Measurements from ENCODE around the gene RALGPS1.

The RALGPS1 gene

GRCh38 chr9:126959917-126960316, 45.3 kb downstream of the RALGPS1 start:
- DNase-seq (ENCODE audit: extremely low read depth, low read depth) = no peak
- no peak overlapping the region for H3K4me3 ChIP-seq (replicated peaks; ENCODE audit: low read depth, low read length)
- TF ChIP-seq CTCF (IDR thresholded peaks at IDR 0.05; ENCODE audit: low read depth, low read length, missing control alignments) = no peak

- no peak for DNase-seq (ENCODE audit: extremely low read depth, low read depth)
- no peak overlapping the region for H3K4me3 ChIP-seq (replicated peaks; ENCODE audit: low read depth, low read length)
- TF ChIP-seq CTCF (IDR thresholded peaks at IDR 0.05; ENCODE audit: low read depth, low read length, missing control alignments) = no peak
Observed at GRCh38 chr9:126962336-126962735, 47.8 kb downstream of the RALGPS1 start.

GRCh38 chr9:126965077-126965476, 50.5 kb downstream of the RALGPS1 start:
- DNase-seq (ENCODE audit: extremely low read depth, low read depth) = no peak
- no peak for TF ChIP-seq CTCF (IDR thresholded peaks at IDR 0.05; ENCODE audit: low read depth, low read length, missing control alignments)
- H3K4me3 ChIP-seq (replicated peaks; ENCODE audit: low read depth, low read length) = no peak overlapping the region

- peak; percentile 20 for DNase-seq (ENCODE audit: extremely low read depth, low read depth)
Observed at GRCh38 chr9:126965541-126966428, 51.2 kb downstream of the RALGPS1 start.

GRCh38 chr9:126971261-126971660, 56.7 kb downstream of the RALGPS1 start:
- no peak overlapping the region for H3K4me3 ChIP-seq (replicated peaks; ENCODE audit: low read depth, low read length)
- TF ChIP-seq CTCF (IDR thresholded peaks at IDR 0.05; ENCODE audit: low read depth, low read length, missing control alignments) = no peak
- no peak for DNase-seq (ENCODE audit: extremely low read depth, low read depth)

More at GRCh38 chr9:126965541-126966428, 51.2 kb downstream of the RALGPS1 start:
- TF ChIP-seq CTCF (IDR thresholded peaks at IDR 0.05; ENCODE audit: low read depth, low read length, missing control alignments) = peak; percentile 93
- no peak overlapping the region for H3K4me3 ChIP-seq (replicated peaks; ENCODE audit: low read depth, low read length)

GRCh38 chr9:126973651-126974529, 59.3 kb downstream of the RALGPS1 start:
- no peak overlapping the region for H3K4me3 ChIP-seq (replicated peaks; ENCODE audit: low read depth, low read length)
- TF ChIP-seq CTCF (IDR thresholded peaks at IDR 0.05; ENCODE audit: low read depth, low read length, missing control alignments) = no peak
- no peak for DNase-seq (ENCODE audit: extremely low read depth, low read depth)
